HG02678 (cell line): ENCODE data around the gene KRT1.
"Not testable (repeated sequence)": the region's sequence is repeated elsewhere in the genome, so short reads cannot be mapped to it uniquely, and the experiment has no call there.

Experiments used
- ATAC-seq: cut with Tn5 transposase; IDR thresholded peaks from one replicate; pipeline ENCODE4 v1.9.1; 2021; ENCODE audit warnings: mild to moderate bottlenecking, moderate library complexity; ENCODE audit not compliant: unreplicated experiment

The KRT1 gene

DNA sequence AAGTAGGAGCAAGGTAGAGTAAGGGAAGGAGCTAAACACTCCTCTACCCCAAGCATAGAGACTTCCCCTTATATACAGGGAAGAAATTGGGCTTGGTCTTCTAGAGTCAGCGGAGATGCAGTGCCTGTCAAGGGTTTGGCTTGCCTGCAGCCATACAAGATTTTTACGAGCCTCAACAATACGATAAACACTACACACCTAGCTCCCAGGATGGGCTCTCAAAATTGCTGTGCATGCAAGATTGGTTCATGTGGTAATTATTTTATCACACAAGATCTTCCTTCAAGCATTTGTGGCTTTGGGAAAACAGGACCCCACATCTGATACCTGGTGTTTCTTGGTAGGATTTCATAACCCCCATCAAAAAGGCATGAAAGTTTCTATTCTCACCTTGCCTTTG lies at the start of gene KRT1:
Gene KRT1, minus strand, starts transcription at position 45 of the 400 bp plus-strand sequence. CDS start 59 bp downstream, outside the sequence.
- no peak for ATAC-seq

DNA sequence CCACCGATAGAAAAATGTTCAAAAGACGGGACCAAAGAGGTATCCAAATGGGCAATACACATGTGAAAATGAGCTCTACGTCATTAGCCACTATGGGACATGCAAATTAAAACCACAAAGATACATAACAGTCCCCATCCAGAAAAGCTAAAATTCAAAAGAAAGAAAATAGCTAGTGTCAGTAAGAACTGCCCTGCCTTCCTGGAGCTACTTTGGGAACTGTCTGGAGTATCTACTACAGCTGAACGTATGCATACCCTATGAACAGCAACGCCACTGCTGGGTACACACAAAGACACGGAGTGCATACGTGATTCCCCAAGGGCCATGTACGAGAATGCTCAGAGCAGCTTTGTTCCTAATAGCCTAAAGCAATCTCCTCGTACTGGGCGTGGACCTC lies 48.9 kb upstream of the KRT1 start:
- ATAC-seq: no peak

DNA sequence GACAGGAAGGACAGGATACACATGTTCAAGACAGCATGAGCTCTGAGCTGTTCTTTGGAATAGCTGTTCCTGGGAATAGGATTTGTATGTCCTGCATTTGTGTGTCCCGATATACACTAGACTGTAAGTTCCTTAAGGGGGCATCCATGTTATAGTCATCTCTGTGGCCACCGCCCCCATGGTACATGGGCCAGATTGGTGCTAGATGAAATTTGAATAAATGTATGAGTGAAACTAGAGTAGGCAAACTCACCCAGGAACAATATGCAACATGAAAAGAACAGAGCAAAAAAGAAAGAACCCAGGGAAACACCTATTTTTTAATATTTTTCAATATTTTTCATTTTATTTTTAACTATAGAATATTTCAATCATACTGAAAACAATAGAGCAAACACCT lies 48.2 kb upstream of the KRT1 start:
- no peak for ATAC-seq

DNA sequence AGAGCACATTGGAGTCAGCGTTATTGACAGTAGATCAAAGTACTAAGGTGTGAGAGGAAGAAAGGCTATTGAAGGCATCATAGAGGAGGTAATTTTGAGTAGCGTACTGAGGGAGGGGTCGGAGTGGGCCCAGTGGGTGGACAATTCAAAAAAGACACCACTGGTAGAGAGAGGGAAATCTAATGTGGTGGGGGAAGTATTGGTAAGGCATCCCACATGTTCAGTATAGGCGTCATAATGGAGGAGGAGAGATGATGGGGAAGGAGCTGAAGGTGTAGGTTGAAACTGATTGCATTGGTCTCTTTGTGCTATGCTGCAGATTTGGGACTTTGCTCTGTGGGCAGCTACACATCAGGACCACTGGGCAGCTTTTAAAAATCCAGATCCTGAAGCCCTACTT lies 46.8 kb upstream of the KRT1 start:
- no peak for ATAC-seq

DNA sequence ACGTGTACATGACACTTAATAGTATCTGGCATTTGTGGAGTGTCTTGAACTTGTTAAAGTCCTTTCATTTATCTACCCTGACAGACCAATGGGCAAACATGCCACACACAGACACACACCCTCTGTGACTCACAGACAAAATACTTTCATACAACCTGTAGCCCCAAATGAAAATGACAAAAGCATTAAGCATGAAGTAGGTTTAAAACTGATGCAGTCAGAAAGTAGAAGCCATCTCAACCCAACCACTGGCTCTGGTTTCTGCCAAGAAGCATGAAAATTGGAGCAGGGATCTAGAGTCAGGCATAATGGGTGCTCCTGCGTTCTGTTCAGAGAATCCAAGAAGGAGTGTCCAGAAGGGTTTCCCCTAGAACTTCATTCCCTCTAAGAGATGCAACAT lies 46.2 kb upstream of the KRT1 start:
- ATAC-seq: no peak

DNA sequence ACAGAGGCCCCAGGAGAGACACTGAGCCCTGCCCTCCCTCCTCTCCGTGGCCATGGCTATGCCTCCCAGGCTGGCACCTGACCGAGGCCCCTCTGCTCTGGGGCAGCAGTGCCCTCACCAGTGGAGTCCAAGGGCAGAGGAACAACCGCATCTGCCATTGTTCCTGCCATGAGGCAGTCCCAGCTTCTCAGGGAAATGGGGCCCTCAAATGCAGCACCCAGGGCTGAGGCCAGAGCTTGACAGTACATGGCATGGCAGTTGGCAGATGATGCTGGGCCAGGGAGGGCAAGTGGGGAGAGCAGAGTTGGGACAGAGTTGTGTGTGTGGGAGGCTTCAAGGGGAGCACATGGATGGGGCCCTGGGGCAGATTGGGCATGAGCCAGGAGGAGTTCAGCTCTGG lies 44.2 kb upstream of the KRT1 start:
- ATAC-seq: no peak

DNA sequence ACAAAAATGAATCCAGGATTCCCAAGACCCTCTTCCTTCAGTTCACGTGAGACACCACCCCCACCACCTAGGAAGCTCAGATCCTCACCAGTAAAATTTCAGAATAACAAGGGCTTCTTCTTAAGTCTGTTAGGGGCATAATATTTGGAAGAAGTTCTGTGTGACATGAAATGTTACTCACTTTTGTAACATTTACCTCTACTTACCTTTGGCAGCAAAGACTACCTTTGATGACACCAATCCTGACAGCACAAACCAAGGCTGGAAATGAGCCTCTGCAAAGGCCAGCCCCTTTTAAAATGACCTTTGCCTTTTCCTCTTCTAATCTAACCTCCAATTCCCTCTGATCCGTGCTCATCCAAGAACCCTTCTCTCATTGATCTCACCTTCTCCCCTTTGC lies 42.5 kb upstream of the KRT1 start:
- no peak for ATAC-seq

DNA sequence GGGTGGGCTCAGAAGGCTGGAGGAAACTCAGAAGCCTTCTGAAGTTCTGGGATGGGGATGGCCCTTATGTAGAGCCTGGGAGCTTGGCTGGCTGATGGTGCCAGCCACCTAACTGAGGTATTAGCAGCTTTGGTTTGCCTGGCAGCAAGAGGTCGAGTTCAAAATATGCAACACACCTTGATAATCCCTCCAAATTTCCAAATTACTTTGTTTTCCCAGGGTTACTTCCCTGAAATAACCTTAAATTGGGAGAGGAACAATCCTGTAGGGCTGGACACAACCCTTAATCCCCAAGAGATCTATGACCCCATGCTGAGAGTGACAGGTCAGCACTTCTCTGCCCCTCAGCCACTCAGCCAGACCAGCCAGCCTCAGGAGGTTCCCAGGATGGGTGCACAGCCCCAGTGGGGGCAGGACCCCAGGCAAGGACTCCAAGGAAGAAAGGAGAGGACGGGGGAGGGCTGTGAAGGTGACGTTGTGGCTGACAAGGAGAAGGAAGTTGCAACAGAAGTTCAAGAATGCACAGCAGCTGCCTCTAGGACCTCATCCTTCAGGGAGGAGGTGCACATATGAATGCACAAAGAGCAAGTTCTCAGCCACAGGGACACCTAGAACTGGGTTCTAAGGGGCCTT lies 41.7 kb upstream of the KRT1 start:
- no peak for ATAC-seq

DNA sequence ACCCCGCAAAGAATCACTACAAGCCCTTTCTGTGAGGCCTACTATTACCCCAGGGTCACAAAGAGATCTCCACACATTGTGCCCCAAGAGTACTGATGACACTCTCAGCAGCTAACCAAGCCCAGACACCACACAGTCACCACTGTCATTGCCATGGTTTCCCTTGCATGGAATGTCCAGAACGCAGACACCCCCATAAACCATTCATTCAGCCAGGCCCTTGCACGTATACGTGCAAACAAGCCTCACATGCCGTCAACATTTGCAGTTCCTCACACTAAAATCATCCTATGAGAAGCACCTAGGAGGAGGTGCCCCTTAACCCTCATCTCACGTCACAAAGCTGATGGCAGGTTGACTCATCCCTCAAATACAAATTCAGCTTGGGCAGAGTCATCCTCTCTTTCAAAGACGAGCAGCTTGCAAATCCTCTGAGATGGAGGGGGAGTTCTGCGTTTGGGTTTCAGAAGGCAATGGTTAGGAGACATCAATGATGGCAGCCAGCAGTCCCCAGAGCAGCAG lies 40.2 kb upstream of the KRT1 start:
- ATAC-seq: no peak

DNA sequence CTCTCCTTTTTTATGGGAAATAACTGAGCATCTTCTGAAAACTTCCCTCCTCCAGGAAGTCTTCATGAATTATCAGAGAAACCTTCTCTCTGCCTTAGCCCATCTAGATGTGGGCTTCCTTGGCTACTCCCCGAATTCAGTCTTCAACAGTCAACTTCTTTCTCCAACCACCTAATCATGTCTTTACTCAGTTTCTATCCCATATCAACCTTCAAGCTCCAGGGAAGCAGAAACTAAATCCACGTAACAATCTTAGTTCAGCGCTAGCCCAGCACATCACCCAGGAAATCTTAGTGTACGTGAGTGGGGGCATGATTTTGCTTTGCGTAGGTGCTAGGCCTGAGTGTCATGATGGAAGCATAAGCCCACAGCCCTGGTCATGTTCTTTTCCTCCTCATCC lies 35.9 kb upstream of the KRT1 start:
- ATAC-seq: no peak

DNA sequence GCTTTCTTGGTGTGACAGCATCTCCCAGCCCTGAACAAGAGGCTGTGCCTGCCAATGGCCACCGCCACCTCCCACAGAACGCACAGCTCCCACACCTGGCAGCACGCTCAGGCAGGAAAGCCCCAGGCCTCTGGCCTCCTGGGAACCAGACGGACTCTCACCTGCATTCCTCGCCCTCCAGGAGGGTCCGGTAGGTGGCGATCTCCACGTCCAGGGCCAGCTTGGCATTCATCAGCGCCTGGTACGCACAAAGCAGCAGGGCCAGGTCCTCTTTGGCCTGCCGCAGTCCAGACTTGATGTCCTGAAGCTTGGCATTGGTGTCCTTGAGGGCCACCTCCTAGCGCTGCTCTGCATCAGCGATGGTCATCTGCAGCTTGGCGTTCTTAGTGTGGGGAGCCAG lies 35.2 kb upstream of the KRT1 start:
- no peak for ATAC-seq

DNA sequence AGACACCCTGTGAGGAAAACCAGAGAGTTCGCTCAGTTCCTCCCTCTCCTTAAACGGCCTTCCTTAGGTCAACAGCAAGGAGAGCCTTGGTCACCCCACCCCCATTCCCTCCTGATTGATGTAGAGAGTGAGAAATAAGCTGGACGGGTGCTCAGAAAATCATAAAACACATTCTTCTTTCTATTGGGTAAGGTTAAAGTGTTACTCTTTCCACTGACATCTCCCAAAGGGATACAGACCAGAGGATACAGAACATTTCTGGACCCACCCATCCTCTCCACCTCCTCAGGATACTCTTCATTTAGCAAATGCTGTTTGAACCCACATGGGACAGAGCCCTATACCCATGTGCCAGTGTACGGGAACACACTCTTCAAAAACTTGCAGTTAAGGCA lies 34.7 kb upstream of the KRT1 start:
- ATAC-seq: no peak

DNA sequence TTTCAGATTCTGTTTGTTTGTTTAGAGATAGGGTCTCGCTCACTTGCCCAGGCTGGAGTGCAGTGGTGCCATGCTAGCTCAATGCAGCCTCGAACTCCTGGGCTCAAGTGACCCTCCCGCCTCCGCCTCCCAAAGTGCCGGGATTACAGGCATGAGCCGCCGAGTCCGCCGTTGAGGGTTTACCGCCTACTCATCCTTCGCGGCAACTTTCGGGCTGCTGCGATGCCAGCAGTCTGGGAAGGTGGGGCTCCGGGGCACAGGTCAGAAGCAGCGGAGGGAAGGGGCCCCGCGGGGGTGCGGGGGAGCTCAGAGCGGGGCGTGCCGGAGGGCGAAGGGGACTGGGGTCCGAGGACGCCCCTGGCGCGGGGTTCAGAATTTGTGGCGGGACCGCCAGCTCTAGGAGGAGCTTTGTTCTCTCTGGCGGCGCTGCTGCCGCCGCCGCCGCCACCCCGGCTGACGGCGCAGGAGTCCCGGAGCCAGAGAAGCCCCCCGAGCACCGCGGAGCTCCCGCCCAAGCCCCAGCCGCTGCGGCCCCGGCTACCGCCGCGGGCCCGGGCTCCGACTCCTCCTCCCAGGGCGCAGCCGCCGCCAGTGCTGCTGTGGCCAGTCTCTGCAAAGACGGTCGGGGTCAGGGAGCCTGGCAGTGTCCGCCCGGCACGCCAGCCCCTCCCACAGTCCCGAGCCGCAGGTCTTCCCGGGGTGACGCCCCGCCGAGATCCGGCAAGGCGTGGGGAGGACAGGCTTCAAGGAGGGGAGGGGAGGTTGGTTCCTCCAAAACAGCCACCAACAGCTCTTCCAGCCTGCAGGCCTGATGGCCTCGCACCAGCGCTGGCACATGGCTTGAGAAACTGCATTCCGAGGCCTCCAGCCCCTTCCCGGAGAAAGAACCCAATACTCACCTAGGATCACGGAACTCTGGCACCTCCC lies 34.0 kb upstream of the KRT1 start:
- ATAC-seq: no peak

DNA sequence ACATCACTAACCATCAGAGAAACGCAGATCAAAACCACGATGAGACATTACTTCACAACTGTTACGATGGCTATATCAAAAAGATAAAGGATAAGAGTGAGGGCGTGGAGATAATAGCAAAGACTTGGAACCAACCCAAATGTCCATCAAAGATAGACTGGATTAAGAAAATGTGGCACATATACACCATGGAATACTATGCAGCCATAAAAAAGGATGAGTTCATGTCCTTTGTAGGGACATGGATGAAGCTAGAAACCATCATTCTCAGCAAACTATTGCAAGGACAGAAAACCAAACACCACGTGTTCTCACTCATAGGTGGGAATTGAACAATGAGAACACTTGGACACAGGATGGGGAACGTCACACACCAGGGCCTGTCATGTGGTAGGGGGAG lies 31.9 kb upstream of the KRT1 start:
- ATAC-seq: not testable (repeated sequence)

DNA sequence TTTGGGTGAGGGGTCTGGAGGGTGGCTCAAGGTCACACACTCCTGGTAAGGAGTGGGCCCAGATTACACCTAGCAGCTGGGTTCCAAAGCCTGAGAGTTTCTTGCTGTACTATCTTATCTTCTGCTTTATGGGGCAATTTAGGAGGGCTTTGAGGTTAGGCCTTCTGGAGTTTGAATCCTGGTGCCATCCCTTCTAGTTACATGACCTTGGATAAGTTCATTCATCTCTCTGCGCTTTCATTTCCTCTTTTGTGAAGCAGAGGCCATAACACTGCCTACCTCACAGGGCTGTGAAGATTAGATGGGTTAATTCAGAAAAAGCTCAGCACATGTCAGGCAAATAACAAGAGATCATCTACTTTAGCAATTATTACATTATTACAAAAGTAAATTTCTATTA lies 30.5 kb upstream of the KRT1 start:
- no peak for ATAC-seq

DNA sequence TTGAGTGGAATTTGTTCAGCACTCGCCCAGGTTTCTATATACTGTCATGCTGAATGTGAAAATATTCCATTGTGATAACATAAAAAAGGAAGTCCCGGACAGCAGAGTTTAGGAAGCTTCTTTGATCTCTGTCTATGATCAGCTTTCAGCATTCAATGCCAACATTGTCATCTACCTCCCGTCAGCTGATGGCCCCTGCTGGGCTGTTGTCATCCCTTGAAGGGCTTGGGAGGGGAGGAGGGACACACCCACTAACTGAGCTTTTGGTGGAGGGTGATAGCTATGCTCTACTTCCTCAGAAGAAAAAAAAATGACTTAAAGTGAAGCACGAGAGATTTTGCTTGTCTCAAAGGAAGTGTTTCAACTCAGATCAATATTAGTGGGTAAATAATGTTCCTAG lies 27.8 kb upstream of the KRT1 start:
- no peak for ATAC-seq

DNA sequence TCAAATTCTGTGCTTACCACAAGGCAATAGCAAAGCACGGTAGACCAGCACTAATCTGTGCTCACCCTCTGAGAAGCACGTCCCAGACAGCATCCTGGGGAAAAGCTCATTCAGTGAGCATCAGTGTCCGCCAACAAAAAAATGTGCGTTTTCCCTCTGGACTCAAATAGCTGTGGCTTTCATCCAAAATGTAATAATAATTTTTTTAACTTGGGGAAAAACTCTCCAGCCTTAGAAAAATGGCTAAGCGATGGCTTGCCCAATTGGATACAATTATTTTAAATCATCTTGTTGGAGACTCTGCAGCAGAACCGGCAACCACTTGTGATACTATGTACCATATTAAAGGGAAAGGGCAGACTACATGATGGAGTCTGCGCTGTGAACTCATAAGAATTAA lies 24.3 kb upstream of the KRT1 start:
- ATAC-seq: no peak

DNA sequence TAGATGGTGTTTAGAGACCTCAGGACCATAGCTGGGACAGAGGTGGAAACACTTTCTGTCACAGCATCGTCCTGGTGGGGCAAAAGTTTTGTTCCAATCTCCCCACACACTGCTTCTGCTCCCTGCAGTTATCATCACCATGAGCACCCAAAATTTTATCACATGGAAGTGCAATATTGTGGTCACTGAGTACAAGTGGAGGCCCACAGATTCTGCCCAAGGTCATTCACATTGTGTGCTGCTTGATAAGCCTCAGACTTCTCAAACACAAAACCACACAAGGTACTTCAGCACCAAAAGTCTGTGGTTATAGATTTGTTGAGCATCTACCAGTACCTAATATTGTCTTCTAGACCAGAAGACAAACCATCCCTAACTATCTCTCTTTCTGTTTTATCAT lies 23.7 kb upstream of the KRT1 start:
- no peak for ATAC-seq

DNA sequence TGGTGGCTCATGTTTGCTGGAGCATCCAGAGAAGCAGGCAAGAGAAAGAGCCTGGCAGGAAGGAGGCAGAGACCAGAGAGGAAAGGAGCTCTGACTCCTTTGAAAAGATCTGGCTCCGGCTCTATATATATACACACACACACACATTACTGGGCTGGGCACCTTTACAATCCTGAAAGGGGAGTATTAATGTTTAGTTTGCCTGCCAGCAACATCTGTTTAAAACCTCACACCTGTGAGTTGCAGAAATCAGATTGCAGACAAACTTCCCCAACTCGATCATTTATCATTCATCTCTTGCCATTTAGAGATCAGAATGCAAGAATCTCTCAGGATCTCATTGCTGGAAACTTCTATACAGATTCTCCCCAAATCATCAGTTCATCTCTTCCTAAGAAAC lies 23.2 kb upstream of the KRT1 start, which contains the start of gene KRT77:
Gene KRT77, minus strand, starts transcription at position 101 of the 400 bp plus-strand sequence. Its CDS starts 90 bp downstream, at position 11.
- no peak for ATAC-seq

DNA sequence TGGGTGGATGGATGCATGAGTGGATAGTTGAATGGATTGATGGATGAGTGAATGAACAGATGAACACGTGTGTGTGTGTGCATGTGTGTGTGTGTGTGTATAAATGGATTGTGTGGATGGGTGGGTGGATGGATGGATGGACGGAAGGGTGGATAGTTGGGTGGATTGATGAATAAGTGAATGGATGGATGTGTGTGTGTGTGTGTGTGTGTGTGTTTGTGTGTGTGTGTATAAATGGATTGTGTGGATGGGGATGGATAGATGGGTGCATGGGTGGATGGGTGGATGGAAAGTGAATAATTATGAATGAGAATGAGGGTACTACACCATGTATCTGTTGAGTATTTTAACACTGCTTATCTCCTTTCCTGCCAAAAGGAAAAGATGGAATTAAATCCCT lies 22.1 kb upstream of the KRT1 start:
- no peak for ATAC-seq

DNA sequence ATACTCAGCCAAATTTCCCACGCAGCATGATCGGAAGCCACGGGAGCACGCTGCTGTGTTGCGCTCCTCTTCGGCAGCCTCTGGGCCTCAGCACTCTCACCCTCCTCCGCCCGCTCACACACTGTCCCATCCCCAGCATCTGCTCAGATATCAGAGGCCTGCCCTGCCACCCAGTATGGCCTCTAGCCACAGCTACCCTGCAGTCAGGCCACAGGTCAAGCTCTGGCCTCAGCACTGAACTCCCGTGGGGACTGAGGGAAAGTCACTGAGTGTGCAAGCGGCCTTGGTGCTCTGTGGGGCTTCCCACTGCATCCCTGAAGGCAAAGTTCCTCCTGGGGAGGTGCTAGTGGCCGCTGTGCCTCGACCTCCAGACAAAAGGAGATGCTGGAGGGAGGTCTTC lies 21.1 kb upstream of the KRT1 start:
- ATAC-seq: no peak

DNA sequence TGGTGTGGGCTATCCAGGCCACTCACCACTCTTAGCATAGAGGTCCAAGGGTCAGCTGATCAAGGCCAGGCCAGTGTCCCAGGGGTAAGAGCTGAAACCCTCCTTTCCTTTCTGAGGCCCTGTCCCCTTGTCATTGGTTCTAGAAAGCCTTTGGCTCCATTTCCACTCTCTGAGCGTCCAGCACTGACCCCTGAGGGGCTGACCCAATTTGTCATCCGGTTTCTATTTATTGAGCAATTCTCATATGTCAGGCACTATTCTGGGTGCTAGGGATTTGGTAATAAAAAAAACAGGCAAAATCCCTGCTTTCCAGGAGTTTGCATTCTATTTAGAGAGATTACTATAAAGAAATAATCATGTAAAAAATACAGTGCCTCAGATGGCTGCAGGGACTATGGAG lies 19.8 kb upstream of the KRT1 start:
- no peak for ATAC-seq
